ENCODE measurements around the gene ABHD17B. TPM values are rescaled to one million over a fixed set of nuclear protein-coding genes. Genes with fewer than 3 reads are reported as not detected.

ABHD17B gene
- total and polyA plus RNA-seq, 10 of the 15 experiments (the other 5 are each of a cell fraction or from before 2014, with no cell fraction given): 3.5 to 21.4 (median 16.6) TPM

DNA sequence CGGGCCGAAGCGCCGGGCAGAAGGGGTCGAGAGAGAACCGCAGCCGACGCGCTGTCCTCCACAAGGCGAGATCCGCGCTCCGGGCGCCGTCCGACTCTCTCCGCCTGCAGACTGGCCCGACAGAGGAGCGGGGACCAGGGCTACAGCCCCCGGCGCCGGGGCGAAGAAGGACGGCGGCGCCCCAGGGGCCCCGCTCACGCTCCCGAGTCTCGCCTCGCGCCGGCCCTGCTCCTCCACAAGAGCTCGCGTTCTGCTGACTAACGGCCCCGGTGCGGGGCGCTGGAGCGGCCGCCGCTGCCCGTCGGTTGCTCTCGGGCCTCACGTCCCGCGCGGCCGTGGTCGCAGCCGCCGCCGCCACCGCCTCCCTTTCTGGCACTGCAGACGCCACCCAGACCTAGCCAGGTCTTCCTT lies 338 bp downstream of the ABHD17B start (continued):
- TF ChIP-seq IKZF1 (conservative IDR thresholded peaks at IDR 0.05) (peak; percentile 73), PAX8 (IDR thresholded peaks at IDR 0.05) (no peak), BACH1 (IDR thresholded peaks at IDR 0.05; ENCODE audit: borderline replicate concordance) (peak; percentile 79; the same call in 1 of the 2 replicates), RCOR1 (conservative IDR thresholded peaks at IDR 0.05; ENCODE audit: low read depth, low read length) (no peak), NBN (IDR thresholded peaks at IDR 0.05) (no peak), IRF4 (IDR thresholded peaks at IDR 0.05; ENCODE audit: low read depth, low read length) (no peak), ZNF217 (IDR thresholded peaks at IDR 0.05) (peak; percentile 30; the same call in 1 of the 2 replicates), RELA (IDR thresholded peaks at IDR 0.05; ENCODE audit: borderline replicate concordance, partially characterized antibody) (no peak), POLR2A (IDR thresholded peaks at IDR 0.05; ENCODE audit: low read depth, low read length) (no peak), NKRF (conservative IDR thresholded peaks at IDR 0.05) (peak; percentile 84), TARDBP (IDR thresholded peaks at IDR 0.05; ENCODE audit: borderline replicate concordance) (no peak), BMI1 (IDR thresholded peaks at IDR 0.05; ENCODE audit: borderline replicate concordance) (no peak), TCF12 (IDR thresholded peaks at IDR 0.05; ENCODE audit: low read depth, low read length) (no peak), CEBPB (IDR thresholded peaks at IDR 0.05; ENCODE audit: borderline replicate concordance in 1 of 2, low read depth in 2 of 2, low read length in 2 of 2) (no peak), HDGF (IDR thresholded peaks at IDR 0.05) (no peak)
- TF ChIP-seq, protein P1, sequence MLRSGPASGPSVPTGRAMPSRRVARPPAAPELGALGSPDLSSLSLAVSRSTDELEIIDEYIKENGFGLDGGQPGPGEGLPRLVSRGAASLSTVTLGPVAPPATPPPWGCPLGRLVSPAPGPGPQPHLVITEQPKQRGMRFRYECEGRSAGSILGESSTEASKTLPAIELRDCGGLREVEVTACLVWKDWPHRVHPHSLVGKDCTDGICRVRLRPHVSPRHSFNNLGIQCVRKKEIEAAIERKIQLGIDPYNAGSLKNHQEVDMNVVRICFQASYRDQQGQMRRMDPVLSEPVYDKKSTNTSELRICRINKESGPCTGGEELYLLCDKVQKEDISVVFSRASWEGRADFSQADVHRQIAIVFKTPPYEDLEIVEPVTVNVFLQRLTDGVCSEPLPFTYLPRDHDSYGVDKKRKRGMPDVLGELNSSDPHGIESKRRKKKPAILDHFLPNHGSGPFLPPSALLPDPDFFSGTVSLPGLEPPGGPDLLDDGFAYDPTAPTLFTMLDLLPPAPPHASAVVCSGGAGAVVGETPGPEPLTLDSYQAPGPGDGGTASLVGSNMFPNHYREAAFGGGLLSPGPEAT (IDR thresholded peaks at IDR 0.05; ENCODE audit: low read depth): no peak
- TF ChIP-seq, protein P2, sequence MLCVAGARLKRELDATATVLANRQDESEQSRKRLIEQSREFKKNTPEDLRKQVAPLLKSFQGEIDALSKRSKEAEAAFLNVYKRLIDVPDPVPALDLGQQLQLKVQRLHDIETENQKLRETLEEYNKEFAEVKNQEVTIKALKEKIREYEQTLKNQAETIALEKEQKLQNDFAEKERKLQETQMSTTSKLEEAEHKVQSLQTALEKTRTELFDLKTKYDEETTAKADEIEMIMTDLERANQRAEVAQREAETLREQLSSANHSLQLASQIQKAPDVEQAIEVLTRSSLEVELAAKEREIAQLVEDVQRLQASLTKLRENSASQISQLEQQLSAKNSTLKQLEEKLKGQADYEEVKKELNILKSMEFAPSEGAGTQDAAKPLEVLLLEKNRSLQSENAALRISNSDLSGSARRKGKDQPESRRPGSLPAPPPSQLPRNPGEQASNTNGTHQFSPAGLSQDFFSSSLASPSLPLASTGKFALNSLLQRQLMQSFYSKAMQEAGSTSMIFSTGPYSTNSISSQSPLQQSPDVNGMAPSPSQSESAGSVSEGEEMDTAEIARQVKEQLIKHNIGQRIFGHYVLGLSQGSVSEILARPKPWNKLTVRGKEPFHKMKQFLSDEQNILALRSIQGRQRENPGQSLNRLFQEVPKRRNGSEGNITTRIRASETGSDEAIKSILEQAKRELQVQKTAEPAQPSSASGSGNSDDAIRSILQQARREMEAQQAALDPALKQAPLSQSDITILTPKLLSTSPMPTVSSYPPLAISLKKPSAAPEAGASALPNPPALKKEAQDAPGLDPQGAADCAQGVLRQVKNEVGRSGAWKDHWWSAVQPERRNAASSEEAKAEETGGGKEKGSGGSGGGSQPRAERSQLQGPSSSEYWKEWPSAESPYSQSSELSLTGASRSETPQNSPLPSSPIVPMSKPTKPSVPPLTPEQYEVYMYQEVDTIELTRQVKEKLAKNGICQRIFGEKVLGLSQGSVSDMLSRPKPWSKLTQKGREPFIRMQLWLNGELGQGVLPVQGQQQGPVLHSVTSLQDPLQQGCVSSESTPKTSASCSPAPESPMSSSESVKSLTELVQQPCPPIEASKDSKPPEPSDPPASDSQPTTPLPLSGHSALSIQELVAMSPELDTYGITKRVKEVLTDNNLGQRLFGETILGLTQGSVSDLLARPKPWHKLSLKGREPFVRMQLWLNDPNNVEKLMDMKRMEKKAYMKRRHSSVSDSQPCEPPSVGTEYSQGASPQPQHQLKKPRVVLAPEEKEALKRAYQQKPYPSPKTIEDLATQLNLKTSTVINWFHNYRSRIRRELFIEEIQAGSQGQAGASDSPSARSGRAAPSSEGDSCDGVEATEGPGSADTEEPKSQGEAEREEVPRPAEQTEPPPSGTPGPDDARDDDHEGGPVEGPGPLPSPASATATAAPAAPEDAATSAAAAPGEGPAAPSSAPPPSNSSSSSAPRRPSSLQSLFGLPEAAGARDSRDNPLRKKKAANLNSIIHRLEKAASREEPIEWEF (IDR thresholded peaks at IDR 0.05; ENCODE audit: insufficient replicate concordance, low read depth, low read length): no peak
- TF ChIP-seq, protein P3, sequence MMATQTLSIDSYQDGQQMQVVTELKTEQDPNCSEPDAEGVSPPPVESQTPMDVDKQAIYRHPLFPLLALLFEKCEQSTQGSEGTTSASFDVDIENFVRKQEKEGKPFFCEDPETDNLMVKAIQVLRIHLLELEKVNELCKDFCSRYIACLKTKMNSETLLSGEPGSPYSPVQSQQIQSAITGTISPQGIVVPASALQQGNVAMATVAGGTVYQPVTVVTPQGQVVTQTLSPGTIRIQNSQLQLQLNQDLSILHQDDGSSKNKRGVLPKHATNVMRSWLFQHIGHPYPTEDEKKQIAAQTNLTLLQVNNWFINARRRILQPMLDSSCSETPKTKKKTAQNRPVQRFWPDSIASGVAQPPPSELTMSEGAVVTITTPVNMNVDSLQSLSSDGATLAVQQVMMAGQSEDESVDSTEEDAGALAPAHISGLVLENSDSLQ (IDR thresholded peaks at IDR 0.05): no peak
- TF ChIP-seq, protein P4, sequence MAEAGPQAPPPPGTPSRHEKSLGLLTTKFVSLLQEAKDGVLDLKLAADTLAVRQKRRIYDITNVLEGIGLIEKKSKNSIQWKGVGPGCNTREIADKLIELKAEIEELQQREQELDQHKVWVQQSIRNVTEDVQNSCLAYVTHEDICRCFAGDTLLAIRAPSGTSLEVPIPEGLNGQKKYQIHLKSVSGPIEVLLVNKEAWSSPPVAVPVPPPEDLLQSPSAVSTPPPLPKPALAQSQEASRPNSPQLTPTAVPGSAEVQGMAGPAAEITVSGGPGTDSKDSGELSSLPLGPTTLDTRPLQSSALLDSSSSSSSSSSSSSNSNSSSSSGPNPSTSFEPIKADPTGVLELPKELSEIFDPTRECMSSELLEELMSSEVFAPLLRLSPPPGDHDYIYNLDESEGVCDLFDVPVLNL (IDR thresholded peaks at IDR 0.05; ENCODE audit: low read depth, low read length): no peak
- TF ChIP-seq, protein P5, sequence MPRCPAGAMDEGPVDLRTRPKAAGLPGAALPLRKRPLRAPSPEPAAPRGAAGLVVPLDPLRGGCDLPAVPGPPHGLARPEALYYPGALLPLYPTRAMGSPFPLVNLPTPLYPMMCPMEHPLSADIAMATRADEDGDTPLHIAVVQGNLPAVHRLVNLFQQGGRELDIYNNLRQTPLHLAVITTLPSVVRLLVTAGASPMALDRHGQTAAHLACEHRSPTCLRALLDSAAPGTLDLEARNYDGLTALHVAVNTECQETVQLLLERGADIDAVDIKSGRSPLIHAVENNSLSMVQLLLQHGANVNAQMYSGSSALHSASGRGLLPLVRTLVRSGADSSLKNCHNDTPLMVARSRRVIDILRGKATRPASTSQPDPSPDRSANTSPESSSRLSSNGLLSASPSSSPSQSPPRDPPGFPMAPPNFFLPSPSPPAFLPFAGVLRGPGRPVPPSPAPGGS (IDR thresholded peaks at IDR 0.05; ENCODE audit: borderline replicate concordance, insufficient read depth, low read depth, low read length, poor library complexity, severe bottlenecking): no peak
